Measurements from ENCODE around the gene DOK5.

DNA sequence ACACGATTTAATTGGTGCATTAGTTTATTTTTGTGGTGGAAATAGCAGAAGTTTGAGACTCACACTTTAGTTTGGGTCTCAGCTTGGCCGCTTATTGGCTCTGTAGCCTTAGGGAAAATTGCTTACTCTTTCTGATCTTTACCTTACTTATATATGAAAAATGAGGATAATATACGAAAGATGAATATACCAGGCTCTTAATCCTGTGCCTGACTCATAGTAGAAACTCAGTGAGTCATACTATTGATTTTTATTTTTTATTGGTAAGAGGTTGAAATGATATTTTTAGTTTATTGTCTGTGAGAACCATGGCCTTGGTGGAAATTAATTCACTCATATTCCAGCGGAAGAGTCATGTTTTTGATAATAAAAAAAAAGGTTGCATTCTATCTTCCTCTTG is 11.2 kb downstream of the DOK5 start:
- TF ChIP-seq POLR2A (IDR thresholded peaks at IDR 0.05) = no peak
- TF ChIP-seq, protein P1, sequence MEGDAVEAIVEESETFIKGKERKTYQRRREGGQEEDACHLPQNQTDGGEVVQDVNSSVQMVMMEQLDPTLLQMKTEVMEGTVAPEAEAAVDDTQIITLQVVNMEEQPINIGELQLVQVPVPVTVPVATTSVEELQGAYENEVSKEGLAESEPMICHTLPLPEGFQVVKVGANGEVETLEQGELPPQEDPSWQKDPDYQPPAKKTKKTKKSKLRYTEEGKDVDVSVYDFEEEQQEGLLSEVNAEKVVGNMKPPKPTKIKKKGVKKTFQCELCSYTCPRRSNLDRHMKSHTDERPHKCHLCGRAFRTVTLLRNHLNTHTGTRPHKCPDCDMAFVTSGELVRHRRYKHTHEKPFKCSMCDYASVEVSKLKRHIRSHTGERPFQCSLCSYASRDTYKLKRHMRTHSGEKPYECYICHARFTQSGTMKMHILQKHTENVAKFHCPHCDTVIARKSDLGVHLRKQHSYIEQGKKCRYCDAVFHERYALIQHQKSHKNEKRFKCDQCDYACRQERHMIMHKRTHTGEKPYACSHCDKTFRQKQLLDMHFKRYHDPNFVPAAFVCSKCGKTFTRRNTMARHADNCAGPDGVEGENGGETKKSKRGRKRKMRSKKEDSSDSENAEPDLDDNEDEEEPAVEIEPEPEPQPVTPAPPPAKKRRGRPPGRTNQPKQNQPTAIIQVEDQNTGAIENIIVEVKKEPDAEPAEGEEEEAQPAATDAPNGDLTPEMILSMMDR (IDR thresholded peaks at IDR 0.05) = no peak

Data from prostate gland (tissue), 2 donors.